ENCODE measurements around the gene SPATA31D3.

DNA sequence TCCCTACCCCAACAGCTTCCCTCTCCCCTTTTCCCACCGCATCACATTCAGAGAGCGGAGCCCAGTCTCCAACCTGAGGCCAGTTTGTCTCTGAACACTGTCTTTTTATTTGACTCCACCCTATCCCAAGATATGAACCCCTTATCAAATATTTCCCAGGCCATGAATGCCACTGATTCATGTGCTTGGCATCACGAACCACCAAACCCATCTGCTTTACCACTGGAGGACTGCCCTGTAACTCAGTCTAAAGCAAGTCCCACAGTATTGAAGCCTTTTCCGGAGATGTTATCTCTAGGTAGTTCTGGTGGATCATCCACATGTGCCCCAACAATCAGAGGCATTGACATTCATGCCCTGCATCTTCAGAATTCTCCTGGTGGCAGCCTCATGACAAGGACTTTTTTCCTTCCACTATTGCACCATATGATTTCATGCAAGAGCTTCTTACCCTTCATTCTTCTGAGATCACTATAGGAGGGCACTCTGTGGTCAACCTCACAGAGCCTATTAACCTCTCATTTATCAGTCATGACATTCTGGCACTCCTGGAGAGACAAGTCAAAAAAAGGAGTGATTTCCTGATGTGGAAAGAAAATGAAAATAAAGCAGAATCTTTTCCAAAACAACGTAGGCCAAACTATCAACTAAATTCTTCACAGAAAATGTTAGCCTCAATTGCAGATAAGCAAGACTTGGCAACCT, 27.3 kb upstream of the SPATA31D3 start:
- TF ChIP-seq, protein P1, sequence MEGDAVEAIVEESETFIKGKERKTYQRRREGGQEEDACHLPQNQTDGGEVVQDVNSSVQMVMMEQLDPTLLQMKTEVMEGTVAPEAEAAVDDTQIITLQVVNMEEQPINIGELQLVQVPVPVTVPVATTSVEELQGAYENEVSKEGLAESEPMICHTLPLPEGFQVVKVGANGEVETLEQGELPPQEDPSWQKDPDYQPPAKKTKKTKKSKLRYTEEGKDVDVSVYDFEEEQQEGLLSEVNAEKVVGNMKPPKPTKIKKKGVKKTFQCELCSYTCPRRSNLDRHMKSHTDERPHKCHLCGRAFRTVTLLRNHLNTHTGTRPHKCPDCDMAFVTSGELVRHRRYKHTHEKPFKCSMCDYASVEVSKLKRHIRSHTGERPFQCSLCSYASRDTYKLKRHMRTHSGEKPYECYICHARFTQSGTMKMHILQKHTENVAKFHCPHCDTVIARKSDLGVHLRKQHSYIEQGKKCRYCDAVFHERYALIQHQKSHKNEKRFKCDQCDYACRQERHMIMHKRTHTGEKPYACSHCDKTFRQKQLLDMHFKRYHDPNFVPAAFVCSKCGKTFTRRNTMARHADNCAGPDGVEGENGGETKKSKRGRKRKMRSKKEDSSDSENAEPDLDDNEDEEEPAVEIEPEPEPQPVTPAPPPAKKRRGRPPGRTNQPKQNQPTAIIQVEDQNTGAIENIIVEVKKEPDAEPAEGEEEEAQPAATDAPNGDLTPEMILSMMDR (IDR thresholded peaks at IDR 0.05), result no peak
- no peak for TF ChIP-seq EP300 (IDR thresholded peaks at IDR 0.05)

All from ovary (tissue), 3 donors.